KOPT-K1 (cell line): ENCODE measurements around the gene UBAP1.
"Not testable (repeated sequence)": the region's sequence is repeated elsewhere in the genome, so short reads cannot be mapped to it uniquely, and the experiment has no call there.

Experiments
- H3K27ac ChIP-seq: fragments of 200-600 bp; sonication (generic); 2 replicates; pipeline ENCODE4 v1.5.1; 2016; ENCODE audit warnings: antibody characterized with exemption, mild to moderate bottlenecking, low read depth, low read length; ENCODE audit not compliant: poor library complexity, severe bottlenecking
- H3K36me3 ChIP-seq: fragments of 200-600 bp; sonication (generic); 2 replicates; pipeline ENCODE4 v1.5.1; 2017; ENCODE audit warnings: antibody characterized with exemption, mild to moderate bottlenecking, low read length, moderate library complexity; ENCODE audit not compliant: insufficient read depth
- H3K9me3 ChIP-seq: fragments of 200-600 bp; sonication (generic); 2 replicates; pipeline ENCODE4 v1.5.1; 2017; ENCODE audit warnings: antibody characterized with exemption, low read length, mild to moderate bottlenecking; ENCODE audit not compliant: insufficient read depth, poor library complexity, severe bottlenecking

Gene UBAP1

DNA sequence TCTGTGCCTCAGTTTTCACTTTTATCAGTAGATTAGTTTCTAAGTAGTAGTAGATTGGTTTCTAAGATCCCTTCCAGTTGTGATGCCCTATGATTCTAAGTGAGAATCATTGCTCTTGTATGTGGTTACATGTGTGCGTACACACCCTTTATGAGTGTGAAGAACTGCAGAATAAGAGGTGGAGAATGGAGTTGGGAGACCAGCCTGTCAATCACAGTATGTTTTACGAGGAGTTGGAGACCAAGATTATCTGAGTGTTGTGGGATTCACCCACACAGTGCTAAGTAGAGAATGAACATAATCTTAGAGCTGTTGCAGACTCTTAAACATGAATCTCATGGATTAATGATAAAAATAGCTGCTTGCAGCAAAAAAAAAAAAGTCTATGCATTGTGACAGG lies 112.6 kb downstream of the UBAP1 start:
- peaks cover 46% of the 10 kb centered on the region for H3K36me3 ChIP-seq

DNA sequence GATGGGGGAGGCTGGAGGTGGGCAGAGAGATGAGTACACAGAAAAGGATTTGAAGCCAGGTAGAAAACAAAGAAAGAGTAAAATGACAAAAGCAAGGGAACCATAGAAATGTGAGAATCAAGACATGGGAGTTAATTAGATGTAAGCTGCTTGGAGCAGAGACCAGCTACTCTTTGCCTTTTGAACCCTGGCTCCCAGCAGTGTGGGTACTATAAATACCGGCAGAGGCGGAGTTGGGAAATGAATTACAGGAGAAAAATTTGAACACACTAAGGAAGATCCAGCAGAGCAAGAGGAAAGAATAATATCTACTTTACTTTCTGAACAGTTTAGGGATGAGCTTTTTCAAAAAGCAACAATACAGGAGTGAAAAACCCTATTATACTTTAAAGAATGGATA lies 113.7 kb downstream of the UBAP1 start:
- H3K27ac ChIP-seq, result no peak overlapping the region
- H3K36me3 ChIP-seq, result peaks cover 37% of the 10 kb centered on the region; the same call in 1 of the 2 replicates
- no peaks in the 10 kb centered on the region for H3K9me3 ChIP-seq

More for the DNA sequence above, 112.6 kb downstream of the UBAP1 start:
- H3K27ac ChIP-seq, result no peak overlapping the region
- no peaks in the 10 kb centered on the region for H3K9me3 ChIP-seq

DNA sequence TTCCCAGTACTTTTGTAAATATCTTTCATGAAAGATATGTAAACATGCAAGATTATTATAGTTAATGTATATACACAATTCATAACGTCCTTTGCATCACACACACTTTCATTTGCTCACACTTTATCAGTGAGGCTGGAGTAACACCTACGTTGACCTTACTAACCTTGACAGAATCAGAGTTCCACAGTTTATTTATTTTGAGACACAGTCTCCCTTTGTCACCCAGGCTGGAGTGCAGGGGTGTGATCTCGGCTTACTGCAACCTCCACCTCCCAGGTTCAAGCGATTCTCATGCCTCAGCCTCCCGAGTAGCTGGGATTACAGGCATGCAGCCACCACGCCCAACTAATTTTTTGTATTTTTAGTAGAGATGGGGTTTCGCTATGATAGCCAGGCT lies 122.2 kb downstream of the UBAP1 start:
- not testable (repeated sequence) for H3K27ac ChIP-seq, H3K9me3 ChIP-seq
- H3K36me3 ChIP-seq, result peaks cover 18% of the 10 kb centered on the region
